K562 (cell line): ENCODE measurements around the gene STEAP3. TPM values are rescaled to one million over a fixed set of nuclear protein-coding genes. Genes with fewer than 3 reads are reported as not detected.
A peak's percentile ranks its signal among the peaks of the same experiment; 100 is the strongest.

Experiments
- ATAC-seq: fragments of 200-7000 bp; cut with Tn5 transposase; 3 replicates; pipeline ENCODE4 v1.9.1; 2020; ENCODE audit warnings: moderate library complexity
- BruUV-seq: library from RNA; stranded (reverse); fragments of 400-500 nt; replicated peaks from 2 replicates; lab custom pipeline; 2021; lab: Mats Ljungman, UMichigan
- CTCF ChIA-PET: fragments of 300-600 bp; formaldehyde crosslinking; extraction: SDS; loops from one replicate; lab custom pipeline; 2021; ENCODE audit warnings: low intra/inter-chr PET ratio; lab: Yijun Ruan, JAX
- POLR2A ChIA-PET: fragments of 300-600, 350-650 bp; sonication (Branson Sonifier 250); formaldehyde crosslinking; extraction: SDS; loops from one replicate; lab custom pipeline; 2021; ENCODE audit warnings: antibody characterized with exemption, inconsistent platforms; lab: Yijun Ruan, JAX
- DNase-seq, 4 experiments: peaks; one replicate each; pipeline versions ENCODE4 v3.0.0 to v3.0.0-alpha.2; 2011 to 2018; ENCODE audit warnings: low spot score in 3 of 4, mixed read lengths in 3 of 4; ENCODE audit errors: extremely low read depth in 1 of 4
- FAIRE-seq: peaks from 2 replicates; lab custom pipeline; 2011; peaks lifted over from hg19 to GRCh38; lab: Jason Lieb, UNC
- H2AFZ ChIP-seq: 2 replicates; pipeline ENCODE4 v1.6.0; 2011; ENCODE audit warnings: low read depth, low read length, control low read depth, inconsistent platforms
- H3K27ac ChIP-seq: fragments of 200-600 bp; 3 replicates; pipeline ENCODE4 v1.8.0; 2011; ENCODE audit warnings: low read depth, mild to moderate bottlenecking, control low read depth, inconsistent platforms, low read length, moderate library complexity, mixed read lengths; ENCODE audit errors: extremely low read depth
- H3K27me3 ChIP-seq, 2 experiments: fragments of 300-600 bp in 1 of 2; 2 replicates in 1 of 2; 3 replicates in 1 of 2; pipeline versions ENCODE4 v1.6.0 to v1.8.0; 2011; ENCODE audit warnings: inconsistent platforms in 2 of 2, low read length in 2 of 2, mild to moderate bottlenecking in 1 of 2, mixed read lengths in 1 of 2, moderate library complexity in 1 of 2; ENCODE audit not compliant: control insufficient read depth in 2 of 2, insufficient read depth in 2 of 2
- H3K36me3 ChIP-seq: fragments of 300-600 bp; 3 replicates; pipeline ENCODE4 v1.8.0; 2011; ENCODE audit warnings: mild to moderate bottlenecking, low read length, inconsistent platforms; ENCODE audit not compliant: control insufficient read depth, insufficient read depth
- H3K4me1 ChIP-seq, 2 experiments: fragments of 200-600 bp in 1 of 2; replicated peaks in 1 of 2; 2 replicates in 1 of 2; 3 replicates in 1 of 2; pipeline versions ENCODE4 v1.5.1 to v1.8.0; 2011; ENCODE audit warnings: inconsistent platforms in 2 of 2, low read length in 2 of 2, mild to moderate bottlenecking in 1 of 2, mixed read lengths in 1 of 2, moderate library complexity in 1 of 2; ENCODE audit not compliant: control insufficient read depth in 2 of 2, insufficient read depth in 2 of 2
- H3K4me2 ChIP-seq: 2 replicates; pipeline ENCODE4 v1.6.1; 2011; ENCODE audit warnings: low read length, control low read depth, inconsistent platforms, mixed read lengths; ENCODE audit not compliant: insufficient read depth
- H3K4me3 ChIP-seq: fragments of 200-600 bp; sonication (generic), shearing (Covaris generic); 2 replicates; pipeline ENCODE4 v1.5.1; 2016; ENCODE audit warnings: control low read depth, inconsistent platforms
- H3K79me2 ChIP-seq: fragments of 200-600 bp; 3 replicates; pipeline ENCODE4 v1.8.0; 2011; ENCODE audit warnings: low read length, inconsistent platforms; ENCODE audit not compliant: control insufficient read depth, insufficient read depth
- H3K9ac ChIP-seq, 2 experiments: 2 replicates each; pipeline versions ENCODE4 v1.6.0 to v1.6.1; 2011; ENCODE audit warnings: low read depth in 2 of 2, low read length in 2 of 2, control low read depth in 1 of 2, inconsistent platforms in 1 of 2, mild to moderate bottlenecking in 1 of 2, mixed read lengths in 1 of 2; ENCODE audit not compliant: insufficient read depth in 1 of 2
- H3K9me1 ChIP-seq: one replicate; pipeline ENCODE4 v1.6.0; 2011; ENCODE audit warnings: inconsistent platforms, mild to moderate bottlenecking, low read length, moderate library complexity; ENCODE audit not compliant: control insufficient read depth, insufficient read depth
- H3K9me3 ChIP-seq: replicated peaks from 2 replicates; pipeline ENCODE4 v1.5.1; 2011; ENCODE audit warnings: low read depth, low read length, inconsistent platforms; ENCODE audit not compliant: control insufficient read depth, insufficient read depth
- H4K20me1 ChIP-seq: replicated peaks from 2 replicates; pipeline ENCODE4 v1.6.1; 2011; ENCODE audit warnings: low read length, inconsistent platforms, mixed read lengths; ENCODE audit not compliant: control insufficient read depth, insufficient read depth
- CBFA2T3 ChIP-seq: fragments of 450-650 bp; IDR thresholded peaks from 2 replicates; pipeline ENCODE4 v1.6.1; 2017
- MYC ChIP-seq, 2 experiments: fragments of 250-450 bp in 1 of 2; sonication (Bioruptor Pico) in 1 of 2; IDR thresholded peaks; 2 replicates each; pipeline versions ENCODE4 v1.5.1 to v1.6.1; 2012 to 2021; ENCODE audit warnings: low read depth in 2 of 2, borderline replicate concordance in 1 of 2, improper control_type of control experiment in 1 of 2, low read length in 1 of 2, mild to moderate bottlenecking in 1 of 2, moderate library complexity in 1 of 2
- OTX1 ChIP-seq: fragments of 450-650 bp; formaldehyde crosslinking; IDR thresholded peaks from 2 replicates; pipeline ENCODE4 v1.4.0; 2022; ENCODE audit warnings: mild to moderate bottlenecking
- PHF8 ChIP-seq: fragments of 200-600 bp; sonication (generic); IDR thresholded peaks from 2 replicates; pipeline ENCODE4 v1.6.1; 2012; ENCODE audit warnings: mixed run types, mild to moderate bottlenecking, inconsistent platforms, low read length, moderate library complexity, borderline replicate concordance
- POLR3G ChIP-seq: IDR thresholded peaks from 2 replicates; pipeline ENCODE4 v1.6.1; 2011; ENCODE audit not compliant: insufficient read length, insufficient replicate concordance; ENCODE audit errors: extremely low read depth
- SAFB ChIP-seq: fragments of 200-400 bp; formaldehyde crosslinking; IDR thresholded peaks from 2 replicates; pipeline ENCODE4 v1.6.1; 2017; ENCODE audit warnings: low read depth, low read length, borderline replicate concordance
- SAP30 ChIP-seq: fragments of 200-600 bp; sonication (generic); IDR thresholded peaks from 2 replicates; pipeline ENCODE4 v1.6.1; 2012; ENCODE audit warnings: borderline replicate concordance, low read depth, mild to moderate bottlenecking, moderate library complexity, low read length, control low read depth, inconsistent platforms; ENCODE audit not compliant: insufficient read depth, poor library complexity, severe bottlenecking
- ZFP91 ChIP-seq: sonication (generic); formaldehyde crosslinking; IDR thresholded peaks from 2 replicates; pipeline ENCODE4 v1.8.0; 2022; ENCODE audit warnings: mild to moderate bottlenecking, missing genetic modification reagents
- ZNF282 ChIP-seq: sonication (generic); formaldehyde crosslinking; IDR thresholded peaks from 2 replicates; pipeline ENCODE4 v1.8.1; 2023; ENCODE audit warnings: missing genetic modification reagents
- ZNF740 ChIP-seq, 3 experiments: fragments of 200-800 bp in 1 of 3; sonication (Bioruptor generic) in 1 of 3; sonication (generic) in 1 of 3; formaldehyde crosslinking in 1 of 3; IDR thresholded peaks; 2 replicates each; pipeline versions ENCODE4 v1.6.1 to v1.8.0; 2016 to 2022; ENCODE audit warnings: mild to moderate bottlenecking in 2 of 3, missing compliant biosample characterization in 2 of 3, missing genetic modification characterization in 2 of 3, missing genetic modification reagents in 1 of 3
- ZNF785 ChIP-seq: fragments of 250-450 bp; sonication (Bioruptor Pico); IDR thresholded peaks from 2 replicates; pipeline ENCODE4 v1.4.0; 2020; ENCODE audit warnings: mild to moderate bottlenecking
- ZZZ3 ChIP-seq: fragments of 450-650 bp; IDR thresholded peaks from 2 replicates; pipeline ENCODE4 v1.6.1; 2016; ENCODE audit warnings: antibody characterized with exemption, mild to moderate bottlenecking, moderate library complexity
- WGBS: fragments of 100-300 bp; shearing (Covaris generic); methylation state at CpG from one replicate; pipeline ENCODE4 v1.1.6; 2016; ENCODE audit warnings: low coverage, mixed read lengths; ENCODE audit not compliant: insufficient coverage; ENCODE audit errors: missing lambda C conversion rate; 5-methylcytosine and 5-hydroxymethylcytosine counted together
- in situ Hi-C: fragments of 300-500 bp; cut with MboI; formaldehyde crosslinking; loops from 4 replicates; pipeline ENCODE4 v1.15.0; 2018; ENCODE audit warnings: inconsistent platforms, mixed read lengths
- intact Hi-C: fragments of 100-400 bp; cut with micrococcal nuclease; formaldehyde crosslinking; loops from 2 replicates; pipeline ENCODE4 v1.14.2; 2022
- polyA plus RNA-seq, 8 experiments: library from polyadenylated mRNA; depleted of rRNA in 4 of 8; stranded (reverse) in 5 of 8; unstranded in 3 of 8; fragments of >200 nt; fragmentation: Nextera tagmentation in 2 of 8; fragmentation: Illumina TruSeq in 1 of 8; extraction: Ambion mirVana in 2 of 8; extraction: Trizol in 1 of 8; gene quantifications; 2 replicates each; pipeline versions ENCODE4 v1.2.1 to v1.2.3, GENCODE V29; 2011 to 2014; ENCODE audit warnings: inconsistent platforms in 1 of 8, missing spikeins in 1 of 8
- total RNA-seq, 7 experiments: library from RNA; depleted of rRNA in 6 of 7; stranded (reverse); fragments of >200 nt in 6 of 7; fragmentation: Illumina TruSeq in 2 of 7; extraction: Trizol in 2 of 7; gene quantifications; 2 replicates each; pipeline versions ENCODE4 v1.2.1 to v1.2.3, GENCODE V29; 2011 to 2021; ENCODE audit warnings: low replicate concordance in 1 of 7
- TF ChIP-seq, protein P1 (sequence below): fragments of 250-450 bp; sonication (Bioruptor Pico); IDR thresholded peaks from 2 replicates; pipeline ENCODE4 v1.4.0; 2020

Gene STEAP3
- total and polyA plus RNA-seq, 9 of the 15 experiments (the other 6 are each of a cell fraction or from before 2014, with no cell fraction given) = 1.8 to 31.6 (median 9.0) TPM

DNA sequence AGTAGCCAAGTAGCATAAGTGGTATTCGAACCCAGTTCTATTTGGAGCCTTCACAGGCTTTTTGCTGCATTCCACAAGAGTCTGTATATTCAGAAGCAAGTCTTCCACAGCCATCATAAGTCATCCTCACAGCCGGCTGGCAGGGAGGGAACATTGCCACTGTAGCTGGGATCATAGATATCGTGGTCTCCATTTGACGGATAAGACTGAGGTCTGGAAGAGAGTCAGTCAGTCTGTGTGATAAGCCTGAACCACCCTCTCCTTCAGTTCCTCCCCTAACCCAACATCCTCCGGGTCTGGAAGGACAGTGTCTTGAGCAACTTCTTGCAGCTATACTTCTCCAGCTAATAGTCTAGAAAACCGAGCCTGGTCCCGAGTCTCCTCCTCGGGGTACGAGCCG, 48.1 kb upstream of the STEAP3 start:
- Histone ChIP-seq H3K9ac (no peak overlapping the region), H3K4me3 (no peak overlapping the region), H2AFZ (peak overlapping the region; percentile 3; the same call in 1 of the 2 replicates), H3K9me1 (no peaks in the 10 kb centered on the region), H3K27me3 (peaks cover 0 to 20% of the 10 kb centered on the region in 2 experiments; a peak in 2 of 5 replicates), H3K27ac (no peak overlapping the region), H3K79me2 (no peaks in the 10 kb centered on the region), H3K9me3 (no peaks in the 10 kb centered on the region), H4K20me1 (0 out of 2 replicates have a peak, but pooled peaks cover 6% of the 10 kb centered on the region), H3K4me2 (peak overlapping the region; percentile 47), H3K36me3 (no peaks in the 10 kb centered on the region), H3K4me1 (peaks cover 3 to 17% of the 10 kb centered on the region in 2 experiments; a peak in 3 of 5 replicates)
- FAIRE-seq (peak; percentile 98), DNase-seq (peak; percentile 28 to 75 (median 52)), ATAC-seq (peak; percentile 73)
- no TSS peak for BruUV-seq
- intact Hi-C loops = no loop called here
- 4% methylated on average over 10 of the region's 10 CpGs for WGBS
- POLR2A ChIA-PET = interaction anchor here (0.8 kb wide), 1 partner anchor 19 kb away, joined by 3 read pairs; no protein-coding TSS in a partner anchor
- CTCF ChIA-PET = no interaction called here
- in situ Hi-C loops = no loop called here
- TF ChIP-seq SAFB (no peak), ZZZ3 (no peak), ZFP91 (CRISPR knock-in tag) (no peak), ZNF740 (CRISPR knock-in tag; IDR thresholded peaks at IDR 0.05) (no peak), ZNF740 (tag; IDR thresholded peaks at IDR 0.05) (no peak), POLR3G (no peak), ZNF282 (CRISPR knock-in tag) (no peak), SAP30 (no peak), PHF8 (no peak), ZNF785 (no peak), MYC (IDR thresholded peaks at IDR 0.05; ENCODE audit: low read depth, low read length) (no peak), MYC (CRISPR knock-in tag; IDR thresholded peaks at IDR 0.05; ENCODE audit: borderline replicate concordance, low read depth) (no peak), OTX1 (CRISPR knock-in tag) (no peak), CBFA2T3 (peak; percentile 85)
- TF ChIP-seq, protein P1, sequence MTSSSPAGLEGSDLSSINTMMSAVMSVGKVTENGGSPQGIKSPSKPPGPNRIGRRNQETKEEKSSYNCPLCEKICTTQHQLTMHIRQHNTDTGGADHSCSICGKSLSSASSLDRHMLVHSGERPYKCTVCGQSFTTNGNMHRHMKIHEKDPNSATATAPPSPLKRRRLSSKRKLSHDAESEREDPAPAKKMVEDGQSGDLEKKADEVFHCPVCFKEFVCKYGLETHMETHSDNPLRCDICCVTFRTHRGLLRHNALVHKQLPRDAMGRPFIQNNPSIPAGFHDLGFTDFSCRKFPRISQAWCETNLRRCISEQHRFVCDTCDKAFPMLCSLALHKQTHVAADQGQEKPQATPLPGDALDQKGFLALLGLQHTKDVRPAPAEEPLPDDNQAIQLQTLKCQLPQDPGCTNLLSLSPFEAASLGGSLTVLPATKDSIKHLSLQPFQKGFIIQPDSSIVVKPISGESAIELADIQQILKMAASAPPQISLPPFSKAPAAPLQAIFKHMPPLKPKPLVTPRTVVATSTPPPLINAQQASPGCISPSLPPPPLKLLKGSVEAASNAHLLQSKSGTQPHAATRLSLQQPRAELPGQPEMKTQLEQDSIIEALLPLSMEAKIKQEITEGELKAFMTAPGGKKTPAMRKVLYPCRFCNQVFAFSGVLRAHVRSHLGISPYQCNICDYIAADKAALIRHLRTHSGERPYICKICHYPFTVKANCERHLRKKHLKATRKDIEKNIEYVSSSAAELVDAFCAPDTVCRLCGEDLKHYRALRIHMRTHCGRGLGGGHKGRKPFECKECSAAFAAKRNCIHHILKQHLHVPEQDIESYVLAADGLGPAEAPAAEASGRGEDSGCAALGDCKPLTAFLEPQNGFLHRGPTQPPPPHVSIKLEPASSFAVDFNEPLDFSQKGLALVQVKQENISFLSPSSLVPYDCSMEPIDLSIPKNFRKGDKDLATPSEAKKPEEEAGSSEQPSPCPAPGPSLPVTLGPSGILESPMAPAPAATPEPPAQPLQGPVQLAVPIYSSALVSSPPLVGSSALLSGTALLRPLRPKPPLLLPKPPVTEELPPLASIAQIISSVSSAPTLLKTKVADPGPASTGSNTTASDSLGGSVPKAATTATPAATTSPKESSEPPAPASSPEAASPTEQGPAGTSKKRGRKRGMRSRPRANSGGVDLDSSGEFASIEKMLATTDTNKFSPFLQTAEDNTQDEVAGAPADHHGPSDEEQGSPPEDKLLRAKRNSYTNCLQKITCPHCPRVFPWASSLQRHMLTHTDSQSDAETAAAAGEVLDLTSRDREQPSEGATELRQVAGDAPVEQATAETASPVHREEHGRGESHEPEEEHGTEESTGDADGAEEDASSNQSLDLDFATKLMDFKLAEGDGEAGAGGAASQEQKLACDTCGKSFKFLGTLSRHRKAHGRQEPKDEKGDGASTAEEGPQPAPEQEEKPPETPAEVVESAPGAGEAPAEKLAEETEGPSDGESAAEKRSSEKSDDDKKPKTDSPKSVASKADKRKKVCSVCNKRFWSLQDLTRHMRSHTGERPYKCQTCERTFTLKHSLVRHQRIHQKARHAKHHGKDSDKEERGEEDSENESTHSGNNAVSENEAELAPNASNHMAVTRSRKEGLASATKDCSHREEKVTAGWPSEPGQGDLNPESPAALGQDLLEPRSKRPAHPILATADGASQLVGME (CRISPR knock-in tag) = no peak
